GM12892 (cell line): ENCODE results near the gene NOS1.
"Not testable (repeated sequence)": the region's sequence is repeated elsewhere in the genome, so short reads cannot be mapped to it uniquely, and the experiment has no call there.

Experiments
- DNase-seq: peaks from one replicate; pipeline ENCODE4 v3.0.0; 2011; ENCODE audit not compliant: insufficient read length
- FAIRE-seq: peaks from 2 replicates; lab custom pipeline; 2011; peaks lifted over from hg19 to GRCh38; lab: Jason Lieb, UNC
- POLR2A ChIP-seq: IDR thresholded peaks from 2 replicates; pipeline ENCODE4 v1.6.1; 2011; ENCODE audit warnings: low read depth, low read length, control low read depth
- POLR2AphosphoS5 ChIP-seq: IDR thresholded peaks from 2 replicates; pipeline ENCODE4 v1.6.1; 2011; ENCODE audit warnings: low read depth, low read length, control low read depth
- TAF1 ChIP-seq: IDR thresholded peaks from 2 replicates; pipeline ENCODE4 v1.6.1; 2011; ENCODE audit warnings: low read depth, mild to moderate bottlenecking, control low read depth, low read length, borderline replicate concordance

NOS1 gene

DNA sequence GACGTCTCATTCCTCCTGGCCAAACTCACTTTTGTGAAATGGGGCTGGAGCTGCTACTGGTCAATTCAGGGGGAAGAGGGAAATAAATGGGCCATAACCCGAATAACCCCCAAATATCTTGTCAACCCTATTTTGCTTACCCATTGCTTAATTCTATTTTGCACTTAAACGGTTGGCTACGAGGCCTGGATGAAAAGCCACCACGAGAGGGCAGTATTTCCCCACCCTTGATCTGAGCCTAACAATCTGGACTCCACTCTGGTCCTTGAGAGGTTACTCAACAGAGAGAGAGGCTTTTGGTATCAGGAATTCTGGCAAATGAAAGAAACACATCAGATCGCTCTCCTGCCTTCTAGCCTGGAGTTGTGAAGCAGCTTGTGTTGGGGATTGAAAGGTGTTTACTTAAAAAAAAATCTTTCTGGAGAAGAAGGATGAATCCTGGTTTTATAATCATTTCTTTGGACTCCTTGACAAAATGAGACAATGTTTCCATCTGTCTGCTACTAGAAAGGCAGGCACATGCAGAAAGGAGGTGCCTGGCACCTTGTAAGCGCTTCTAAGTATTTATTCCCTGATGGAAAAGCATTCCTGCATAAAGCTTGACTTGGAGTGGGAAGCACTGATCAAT lies 148.7 kb downstream of the NOS1 start:
- DNase-seq = peak; percentile 48
- peak; percentile 86 for FAIRE-seq
- TF ChIP-seq TAF1 (no peak), POLR2AphosphoS5 (no peak), POLR2A (no peak)

DNA sequence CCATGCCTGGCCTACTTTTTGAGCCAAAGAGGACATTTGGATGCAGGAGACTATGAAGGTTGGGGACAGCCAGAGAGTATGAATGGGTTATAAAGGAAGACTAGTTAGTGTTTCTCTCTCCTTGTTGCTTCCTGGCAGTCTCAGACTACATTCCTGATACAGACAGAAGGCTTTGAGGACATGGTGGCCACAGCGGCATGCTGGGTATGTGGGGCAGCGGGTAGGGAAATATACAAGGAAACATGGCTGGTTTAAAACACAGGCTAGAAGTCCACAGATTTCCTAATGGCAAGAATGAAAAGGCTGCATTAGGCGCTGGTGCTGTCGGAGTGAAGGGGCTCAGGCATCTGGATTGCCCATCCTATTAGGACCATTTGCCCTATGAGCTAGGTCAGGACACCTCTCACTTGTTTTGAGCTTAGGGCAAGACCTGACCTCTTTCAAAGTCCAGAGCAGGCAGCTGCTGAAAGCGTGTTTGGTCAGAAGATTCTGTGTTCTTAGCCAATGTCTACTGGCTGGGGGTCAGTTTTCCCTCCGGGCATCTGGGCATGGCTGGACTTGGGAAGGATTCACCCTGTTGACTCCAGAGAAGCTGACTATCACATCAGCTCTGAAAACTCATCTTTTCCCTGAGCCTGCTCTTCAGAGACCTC lies 151.0 kb downstream of the NOS1 start:
- DNase-seq = no peak
- no peak for FAIRE-seq
- TF ChIP-seq TAF1 = no peak
- TF ChIP-seq POLR2A = no peak
- TF ChIP-seq POLR2AphosphoS5 = no peak

DNA sequence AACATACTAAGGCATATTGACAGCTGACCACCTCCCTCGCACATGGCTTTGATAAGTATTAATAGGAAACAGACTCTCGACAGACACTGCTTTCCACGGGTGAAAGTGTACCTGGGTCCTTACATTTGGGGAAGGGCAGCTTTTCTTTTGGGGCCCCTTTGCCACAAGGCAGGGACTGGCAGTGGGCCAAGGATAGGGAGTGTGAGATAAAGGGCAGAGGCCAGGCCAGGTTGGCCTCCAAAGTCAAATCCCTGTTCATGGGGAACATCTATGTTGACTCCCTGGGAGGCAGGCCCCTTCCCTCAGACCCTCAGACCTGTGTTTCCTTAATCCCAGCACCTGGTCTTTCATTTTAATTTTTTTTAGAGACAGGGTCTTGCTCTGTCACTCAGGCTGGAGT lies 151.8 kb downstream of the NOS1 start:
- TF ChIP-seq POLR2AphosphoS5 (no peak), TAF1 (no peak), POLR2A (no peak)
- DNase-seq (no peak), FAIRE-seq (no peak)

DNA sequence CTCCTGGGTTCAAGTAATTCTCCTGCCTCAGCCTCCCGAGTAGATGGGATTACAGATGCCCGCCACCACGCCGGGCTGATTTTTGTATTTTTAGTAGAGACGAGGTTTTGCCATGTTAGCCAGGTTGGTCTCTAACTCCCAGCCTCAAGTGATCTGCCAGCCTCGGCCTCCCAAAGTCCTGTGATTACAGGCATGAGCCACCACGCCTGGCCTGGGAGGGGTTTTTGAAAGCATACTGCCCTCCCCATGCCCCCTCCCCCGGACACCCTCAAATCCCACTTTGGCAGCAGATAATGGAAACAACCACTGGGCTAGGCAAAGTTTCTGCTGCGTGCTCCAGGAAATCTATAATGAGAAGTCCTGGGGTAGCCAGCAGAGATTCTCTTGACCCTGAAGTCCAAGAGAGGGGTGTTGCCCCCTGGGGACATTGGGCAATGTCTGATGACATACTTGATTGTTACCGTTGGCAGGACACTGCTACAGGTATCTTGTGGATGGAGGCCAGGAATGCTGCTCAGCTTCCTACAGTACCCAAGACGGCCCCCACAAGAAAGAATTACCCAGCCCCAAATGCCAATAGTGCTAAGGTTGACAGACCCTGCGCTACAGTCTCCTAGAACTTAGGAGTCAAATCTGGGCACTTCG lies 152.5 kb downstream of the NOS1 start:
- DNase-seq = no peak
- TF ChIP-seq POLR2A = no peak
- FAIRE-seq = no peak

DNA sequence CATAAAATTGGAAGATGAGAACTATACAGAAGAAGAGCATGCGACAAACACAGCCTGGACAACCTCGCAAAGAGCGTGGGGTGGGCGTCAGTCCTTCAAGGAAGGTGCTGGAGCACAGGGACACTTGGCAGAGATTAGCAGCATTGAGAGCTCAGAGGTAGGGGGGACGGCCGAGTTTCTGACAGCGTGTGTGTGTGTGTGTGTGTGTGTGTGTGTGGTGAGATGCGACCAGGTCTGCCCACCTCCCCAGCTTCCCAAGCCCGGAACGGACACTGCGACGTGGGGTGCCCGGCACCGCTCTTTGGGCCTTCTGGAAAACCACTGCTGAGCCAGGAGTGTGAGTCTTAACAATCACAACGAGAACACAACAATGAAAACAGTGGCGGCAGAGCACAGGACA lies 153.2 kb downstream of the NOS1 start:
- no peak for DNase-seq
- no peak for FAIRE-seq
- no peak for TF ChIP-seq POLR2A
- no peak for TF ChIP-seq POLR2AphosphoS5
- TF ChIP-seq TAF1 = no peak

DNA sequence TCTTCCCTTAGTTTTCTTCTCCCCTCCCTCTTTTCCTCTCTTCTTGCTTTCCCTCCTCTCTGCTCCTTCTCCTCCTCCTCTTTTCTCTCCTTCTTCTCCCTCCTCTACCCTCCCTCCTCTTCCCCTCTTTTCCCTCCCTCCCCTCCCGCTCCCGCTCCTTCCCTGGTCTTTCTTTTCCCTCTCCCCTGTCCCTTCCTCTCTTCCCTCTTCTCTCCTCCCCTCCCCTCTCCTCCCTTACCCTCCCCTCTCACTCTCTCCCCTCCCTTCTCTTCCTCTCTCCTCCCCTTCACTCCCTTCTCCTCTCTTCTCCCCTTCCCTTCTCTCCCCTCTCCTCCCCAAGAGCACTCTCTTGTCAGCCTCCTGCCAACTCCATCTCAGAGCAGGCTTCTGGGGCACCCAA lies 153.8 kb downstream of the NOS1 start:
- TF ChIP-seq TAF1 (no peak), POLR2AphosphoS5 (no peak), POLR2A (no peak)
- FAIRE-seq (no peak), DNase-seq (no peak)

DNA sequence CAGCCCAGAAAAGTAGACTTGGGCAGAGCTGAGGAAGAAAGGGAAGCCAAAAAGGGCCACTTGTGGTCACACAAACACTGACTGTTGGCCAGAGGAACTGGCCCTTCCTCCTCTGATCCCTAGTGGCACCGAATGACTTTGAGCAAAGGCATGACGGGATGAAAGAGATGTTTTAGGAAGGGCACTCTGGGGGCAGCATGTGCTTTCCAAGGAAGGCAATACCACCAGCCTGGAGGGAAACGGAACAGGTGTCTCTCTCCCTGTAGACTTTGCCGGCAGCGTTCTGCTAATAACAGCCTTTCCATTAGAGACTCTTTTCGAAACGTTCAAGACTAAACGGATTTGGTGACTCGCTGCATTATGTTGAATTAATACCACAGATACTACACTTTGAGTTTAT lies 158.9 kb downstream of the NOS1 start:
- no peak for FAIRE-seq
- no peak for DNase-seq
- TF ChIP-seq TAF1 (no peak), POLR2AphosphoS5 (no peak), POLR2A (no peak)

DNA sequence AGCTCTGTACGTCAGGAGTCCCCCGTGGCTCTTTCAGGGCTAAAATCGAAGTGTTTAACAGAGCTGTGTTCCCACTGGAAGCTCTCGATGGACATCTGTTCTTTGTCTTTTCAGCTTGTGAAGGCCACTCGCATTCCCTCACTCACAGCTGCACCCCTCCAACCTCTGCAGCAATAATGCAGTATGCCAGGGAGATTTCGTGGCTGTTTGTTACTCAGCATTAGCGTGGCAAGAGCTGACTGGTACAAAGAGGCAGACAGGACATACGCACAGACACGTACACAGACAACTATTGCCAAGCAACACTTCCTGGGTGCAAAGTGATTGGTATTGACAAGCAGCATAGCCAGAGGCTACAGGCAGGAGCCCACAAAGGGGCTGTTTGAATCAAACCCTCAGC lies 159.4 kb downstream of the NOS1 start:
- no peak for DNase-seq
- FAIRE-seq = no peak
- no peak for TF ChIP-seq TAF1
- no peak for TF ChIP-seq POLR2AphosphoS5
- TF ChIP-seq POLR2A = no peak

DNA sequence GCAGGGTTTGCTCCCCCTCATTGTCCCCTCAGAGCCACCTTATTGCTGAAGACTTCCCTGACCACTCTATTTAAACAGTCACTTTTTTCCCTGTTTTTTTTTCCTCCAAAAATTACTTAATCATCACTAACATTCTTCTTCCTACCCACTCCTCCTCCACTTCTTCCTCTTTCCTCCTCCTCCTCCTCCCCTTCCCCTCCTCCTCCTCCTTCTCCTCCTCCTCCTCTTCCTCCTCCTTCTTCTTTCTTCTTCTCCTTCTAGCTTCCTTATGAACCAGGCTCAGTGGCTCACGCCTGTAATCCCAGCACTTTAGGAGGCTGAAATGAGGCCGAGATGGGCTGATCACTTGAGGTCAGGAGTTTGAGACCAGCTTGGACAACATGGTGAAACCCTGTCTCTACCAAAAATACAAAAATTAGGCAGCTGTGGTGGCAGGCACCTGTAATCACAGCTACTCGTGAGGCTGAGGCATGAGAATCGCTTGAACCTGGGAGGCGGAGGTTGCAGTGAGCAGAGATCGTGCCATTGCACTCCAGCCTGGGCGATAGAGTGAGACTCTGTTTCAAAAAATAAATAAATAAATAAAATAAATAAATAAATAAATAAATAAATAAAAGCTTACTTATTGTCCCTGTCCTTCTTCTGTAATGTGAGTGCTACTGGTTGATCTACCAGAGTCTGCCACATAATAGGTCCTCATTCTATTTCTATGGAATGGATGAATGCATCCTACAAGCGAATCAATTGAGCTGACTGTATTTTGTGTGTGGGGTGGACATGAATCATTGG lies 161.3 kb downstream of the NOS1 start:
- FAIRE-seq, DNase-seq: not testable (repeated sequence)

DNA sequence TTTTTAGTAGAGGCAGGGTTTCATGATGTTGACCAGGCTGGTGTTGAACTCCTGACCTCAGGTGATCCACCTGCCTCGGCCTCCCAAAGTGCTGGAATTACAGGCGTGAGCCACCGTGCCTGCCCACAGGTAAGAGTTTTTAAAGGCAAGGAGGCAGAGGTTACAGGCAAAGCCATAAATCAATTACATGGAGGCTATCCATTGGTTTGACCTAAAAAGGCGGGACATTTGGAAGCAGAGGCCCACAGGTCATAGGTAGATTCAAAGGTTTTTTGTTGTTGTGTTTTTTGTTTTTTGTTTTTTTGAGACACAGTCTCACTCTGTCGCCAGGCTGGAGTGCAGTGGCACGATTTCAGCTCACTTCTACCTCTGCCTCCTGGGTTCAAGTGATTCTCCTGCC lies 165.1 kb downstream of the NOS1 start:
- FAIRE-seq, DNase-seq: not testable (repeated sequence)

DNA sequence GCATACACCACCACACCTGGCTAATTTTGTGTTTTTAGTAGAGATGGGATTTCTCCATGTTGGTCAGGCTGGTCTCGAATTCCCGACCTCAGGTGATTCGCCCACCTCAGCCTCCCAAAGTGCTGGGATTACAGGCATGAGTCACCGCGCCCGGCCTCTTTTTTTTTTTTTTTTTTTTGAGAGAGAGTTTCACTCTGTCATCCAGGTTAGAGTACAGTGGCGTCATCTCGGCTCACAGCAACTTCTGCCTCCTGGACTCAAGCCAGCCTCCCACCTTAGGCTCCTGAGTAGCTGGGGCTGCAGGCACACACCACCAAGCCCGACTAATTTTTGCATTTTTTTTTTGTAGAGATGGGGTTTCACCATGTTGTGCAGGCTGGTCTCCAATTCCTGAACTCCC lies 166.4 kb downstream of the NOS1 start:
- FAIRE-seq, DNase-seq: not testable (repeated sequence)

DNA sequence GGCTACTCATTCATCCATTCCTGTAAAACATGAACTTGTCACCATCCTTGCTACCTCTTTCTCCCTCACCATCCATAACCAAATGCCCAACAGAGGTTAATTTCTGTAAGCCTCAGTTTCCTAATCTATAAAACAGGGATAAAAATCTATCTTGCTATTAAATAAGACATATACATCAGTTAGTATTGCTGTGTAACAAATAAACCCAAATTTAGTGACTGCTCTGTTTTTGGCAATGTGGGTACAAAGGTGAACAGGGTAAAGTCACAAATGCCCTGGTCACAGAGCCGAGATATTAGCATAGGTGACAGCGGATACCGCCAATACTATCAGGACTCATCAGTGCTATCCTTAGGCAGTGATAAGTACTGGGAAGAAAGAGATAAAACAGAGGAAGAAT lies 167.5 kb downstream of the NOS1 start:
- FAIRE-seq = no peak
- no peak for DNase-seq
- no peak for TF ChIP-seq POLR2A
- no peak for TF ChIP-seq POLR2AphosphoS5
- TF ChIP-seq TAF1 = no peak

DNA sequence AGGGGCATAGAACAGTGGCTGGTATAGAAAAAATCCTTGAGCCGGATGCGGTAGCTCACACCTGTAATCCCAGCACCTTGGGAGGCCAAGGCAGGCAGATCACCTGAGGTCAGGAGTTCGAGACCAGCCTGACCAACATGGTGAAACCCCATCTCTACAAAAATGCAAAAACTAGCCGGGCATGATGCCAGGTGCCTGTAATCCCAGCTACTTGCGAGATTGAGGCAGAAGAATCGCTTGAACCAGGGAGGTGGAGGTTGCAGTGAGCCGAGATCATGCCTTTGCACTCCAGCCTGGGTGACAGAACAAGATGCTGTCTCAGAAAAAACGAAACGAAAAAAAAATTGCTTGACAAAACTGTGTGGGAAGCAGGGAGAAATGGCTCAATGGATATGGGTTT lies 168.8 kb downstream of the NOS1 start:
- DNase-seq, FAIRE-seq: not testable (repeated sequence)
